Measurements from ENCODE around the gene RNF157. TPM values are rescaled to one million over a fixed set of nuclear protein-coding genes. Genes with fewer than 3 reads are reported as not detected.
"Not testable (repeated sequence)": the region's sequence is repeated elsewhere in the genome, so short reads cannot be mapped to it uniquely, and the experiment has no call there.

The RNF157 gene
- total RNA-seq, 2 experiments from 2014 or later: 73.0 to 148 TPM

DNA sequence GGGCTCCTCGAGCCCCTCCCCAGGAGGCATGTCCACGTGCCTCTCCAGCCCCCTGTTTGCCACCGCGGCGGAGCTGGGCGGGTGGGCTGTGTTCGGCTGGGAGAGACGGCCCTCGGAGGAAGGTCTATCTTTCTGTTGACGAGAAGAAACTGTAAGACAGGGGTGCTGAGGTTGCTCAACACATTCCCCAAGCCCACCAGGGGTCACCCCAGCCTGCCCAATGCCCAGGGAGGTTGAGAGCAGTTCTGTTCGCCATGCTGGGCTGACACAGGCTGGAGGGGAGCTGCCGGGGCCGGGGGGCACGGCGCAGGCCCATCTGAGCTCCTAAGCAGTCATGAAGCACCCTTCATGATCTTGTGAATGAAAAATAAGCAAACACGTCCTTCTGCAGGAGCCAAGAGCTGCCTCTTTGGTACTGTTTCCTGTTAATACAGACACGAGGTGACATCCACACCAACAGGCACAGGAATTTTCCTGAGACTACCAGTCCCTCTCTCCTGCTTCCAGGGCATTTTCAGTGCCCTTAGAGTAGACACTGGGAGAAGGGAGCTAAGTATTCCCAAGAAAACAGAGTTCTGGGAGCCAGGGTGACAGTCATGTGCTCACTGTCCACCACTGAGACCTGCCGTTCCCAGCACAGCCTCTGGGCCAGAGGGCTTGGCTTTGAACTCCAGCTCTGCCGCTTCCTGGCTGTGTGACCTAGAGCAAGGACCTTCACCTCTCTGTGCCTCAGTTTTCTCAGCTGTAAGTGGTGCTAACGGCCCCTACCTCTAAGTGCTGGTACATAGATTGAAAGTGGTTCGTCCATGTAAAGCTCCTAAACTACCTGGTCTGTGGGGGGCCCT is 34.0 kb upstream of the RNF157 start:
- H3K4me1 Mint-ChIP-seq: peaks cover 41% of the 10 kb centered on the region
- CTCF ChIA-PET: interaction anchor here (0.6 to 3.7 kb wide), 15 partner anchors 8 to 260 kb away, joined by 3 to 25 read pairs (median 5); no protein-coding TSS in a partner anchor
- peak overlapping the region; percentile 63 for H3K27ac Mint-ChIP-seq
- H3K27me3 Mint-ChIP-seq: no peaks in the 10 kb centered on the region
- no peak overlapping the region for H3K4me3 Mint-ChIP-seq
- ATAC-seq: no peak
- peak; percentile 50 for DNase-seq
- H3K36me3 Mint-ChIP-seq: peaks cover 20% of the 10 kb centered on the region
- no peaks in the 10 kb centered on the region for H3K9me3 Mint-ChIP-seq (ENCODE audit: low read depth)

DNA sequence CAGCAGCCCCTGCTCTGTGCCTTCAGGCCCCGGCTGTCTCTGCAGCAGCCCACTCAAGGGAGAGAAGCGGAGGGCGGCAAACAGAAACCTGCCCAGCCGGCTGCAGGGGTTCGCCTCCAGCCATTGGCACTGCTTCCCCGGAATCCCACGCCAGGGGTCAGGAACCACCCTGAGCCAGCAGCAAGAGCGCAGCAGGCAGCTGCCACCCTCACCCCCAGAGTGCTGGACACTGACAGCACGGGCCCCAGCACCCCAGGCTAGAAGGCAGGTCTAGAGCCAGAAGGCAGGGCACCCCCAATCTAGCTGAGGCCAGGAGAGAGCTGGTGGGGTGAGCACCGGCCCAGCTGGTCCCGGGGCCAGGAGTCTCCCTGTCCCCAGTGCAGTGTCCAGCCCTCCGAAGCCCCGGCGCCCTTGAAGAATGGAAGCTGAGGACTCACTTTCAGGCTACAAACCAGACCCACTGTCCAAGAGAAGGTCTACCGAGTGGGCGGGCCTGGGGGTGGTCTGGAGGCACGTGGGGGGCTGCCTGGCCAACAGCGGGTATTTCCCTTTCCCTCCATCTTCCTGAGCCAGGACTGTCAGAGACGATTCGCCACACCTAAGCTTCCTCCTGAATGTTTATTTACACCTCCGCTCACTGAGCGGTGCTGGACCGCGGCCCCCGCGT is 33.3 kb upstream of the RNF157 start:
- peak overlapping the region; percentile 99 for H3K27ac Mint-ChIP-seq
- no peaks in the 10 kb centered on the region for H3K27me3 Mint-ChIP-seq
- CTCF ChIA-PET: interaction anchor here (1.0 to 3.7 kb wide), 12 partner anchors 9 to 170 kb away, joined by 3 to 25 read pairs (median 5); partner anchors contain the start of gene EXOC7
- DNase-seq (peak; percentile 52), ATAC-seq (no peak)
- H3K36me3 Mint-ChIP-seq: peaks cover 27% of the 10 kb centered on the region
- H3K9me3 Mint-ChIP-seq (ENCODE audit: low read depth): no peaks in the 10 kb centered on the region
- peak overlapping the region; percentile 38 for H3K4me3 Mint-ChIP-seq
- peaks cover 45% of the 10 kb centered on the region for H3K4me1 Mint-ChIP-seq

DNA sequence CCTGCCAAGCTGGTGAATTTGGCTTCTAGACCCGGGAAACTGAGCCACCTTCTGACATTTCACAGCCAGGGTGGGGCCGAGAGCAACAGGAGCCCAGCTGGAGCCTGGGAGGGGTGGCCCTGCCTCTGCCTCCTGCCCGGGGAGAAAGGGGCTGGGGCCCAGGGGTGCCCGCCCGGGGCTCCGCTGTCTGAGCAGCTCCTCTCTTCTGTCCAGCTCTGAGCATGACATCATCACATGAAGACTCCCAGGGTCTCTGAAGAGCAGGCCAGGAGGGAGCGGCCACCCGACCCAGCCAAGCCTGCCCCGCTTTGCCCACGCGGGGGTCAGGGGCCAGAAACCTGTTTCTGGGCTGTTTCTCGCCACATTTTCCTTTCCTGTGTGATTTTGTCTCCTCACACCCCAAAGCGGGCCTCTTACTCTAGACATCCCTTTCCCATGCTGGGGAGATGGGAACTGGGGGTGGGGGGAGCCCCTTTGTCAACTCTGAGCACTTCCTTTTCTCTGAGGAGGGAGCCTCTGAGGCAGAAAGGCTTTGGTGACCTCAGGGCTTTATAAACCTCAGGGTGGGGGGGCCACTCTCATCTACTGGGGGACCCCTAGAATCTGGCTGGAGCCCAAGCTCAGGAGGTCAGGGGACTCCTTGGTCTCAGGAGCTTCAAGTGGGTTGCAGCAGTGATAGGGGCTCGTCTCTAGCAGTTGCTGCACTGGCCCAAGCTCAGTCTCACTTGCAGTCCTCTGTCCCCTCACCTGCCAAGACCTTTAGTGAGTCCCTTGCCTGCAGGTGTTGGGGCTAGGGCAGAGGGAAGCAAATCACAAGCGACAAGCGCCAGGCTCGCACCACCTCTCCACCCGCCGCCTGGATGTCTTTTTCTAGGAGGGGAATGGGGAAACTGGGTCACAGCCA is 32.5 kb upstream of the RNF157 start:
- peak overlapping the region; percentile 92 for H3K4me3 Mint-ChIP-seq
- no peaks in the 10 kb centered on the region for H3K9me3 Mint-ChIP-seq (ENCODE audit: low read depth)
- DNase-seq: peak; percentile 74
- peak; percentile 11 for ATAC-seq
- H3K4me1 Mint-ChIP-seq: peaks cover 50% of the 10 kb centered on the region
- no peaks in the 10 kb centered on the region for H3K27me3 Mint-ChIP-seq
- H3K27ac Mint-ChIP-seq: peak overlapping the region; percentile 99
- peaks cover 35% of the 10 kb centered on the region for H3K36me3 Mint-ChIP-seq
- CTCF ChIA-PET: interaction anchor here (0.7 to 7.0 kb wide), 16 partner anchors 10 to 170 kb away, joined by 3 to 83 read pairs (median 4); partner anchors contain the start of genes EXOC7 and PRPSAP1

DNA sequence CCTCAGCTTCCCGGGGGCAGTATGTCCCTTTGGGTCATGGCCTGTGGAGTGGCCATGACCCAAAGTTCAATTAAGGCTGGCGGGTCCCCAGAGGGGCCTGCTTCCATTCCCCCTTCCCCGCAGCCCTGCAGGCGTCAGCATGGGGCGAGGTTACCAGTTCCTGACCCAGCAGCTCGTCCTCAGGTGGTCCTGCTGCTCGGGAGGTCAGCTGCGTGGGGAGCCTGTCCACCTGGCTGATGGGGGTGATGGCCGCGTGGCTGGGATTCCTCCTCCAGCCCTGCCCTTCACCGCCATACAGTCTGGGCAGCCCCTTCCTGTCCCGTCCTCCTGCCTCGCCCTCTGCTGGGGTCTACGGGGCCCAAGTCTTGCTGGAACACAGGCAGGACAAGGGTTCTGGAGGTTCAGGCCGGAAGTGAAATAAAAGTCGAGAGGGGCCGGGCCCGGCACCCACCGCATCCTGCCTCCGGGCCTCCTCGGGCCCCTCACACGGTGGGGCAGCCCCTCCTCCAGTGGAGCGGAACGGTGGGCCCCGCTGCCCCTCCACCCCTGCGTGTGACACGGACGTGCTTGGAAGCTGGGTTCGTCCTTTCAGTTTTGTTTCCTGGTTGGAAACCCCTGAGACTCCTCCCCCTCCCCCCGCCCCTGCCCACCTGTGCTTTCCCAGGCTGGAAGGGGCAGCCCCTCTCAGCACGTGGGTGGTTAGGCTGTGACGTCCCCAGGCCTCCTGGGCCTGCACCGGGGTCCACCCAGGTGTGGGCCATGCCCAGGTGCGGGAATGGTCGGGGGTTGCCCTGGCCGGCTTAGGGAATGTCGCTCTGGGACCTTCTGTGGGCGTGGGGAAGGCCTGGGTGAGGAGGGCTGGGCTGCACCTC is 31.6 kb upstream of the RNF157 start:
- H3K27me3 Mint-ChIP-seq: no peaks in the 10 kb centered on the region
- CTCF ChIA-PET: interaction anchor here (0.7 to 7.0 kb wide), 16 partner anchors 8 to 258 kb away, joined by 3 to 83 read pairs (median 4); partner anchors contain the start of gene PRPSAP1
- peak overlapping the region; percentile 99 for H3K27ac Mint-ChIP-seq
- DNase-seq: peak; percentile 95
- peaks cover 42% of the 10 kb centered on the region for H3K36me3 Mint-ChIP-seq
- peak; percentile 59 for ATAC-seq
- no peaks in the 10 kb centered on the region for H3K9me3 Mint-ChIP-seq (ENCODE audit: low read depth)
- H3K4me3 Mint-ChIP-seq: peak overlapping the region; percentile 92
- peaks cover 51% of the 10 kb centered on the region for H3K4me1 Mint-ChIP-seq

DNA sequence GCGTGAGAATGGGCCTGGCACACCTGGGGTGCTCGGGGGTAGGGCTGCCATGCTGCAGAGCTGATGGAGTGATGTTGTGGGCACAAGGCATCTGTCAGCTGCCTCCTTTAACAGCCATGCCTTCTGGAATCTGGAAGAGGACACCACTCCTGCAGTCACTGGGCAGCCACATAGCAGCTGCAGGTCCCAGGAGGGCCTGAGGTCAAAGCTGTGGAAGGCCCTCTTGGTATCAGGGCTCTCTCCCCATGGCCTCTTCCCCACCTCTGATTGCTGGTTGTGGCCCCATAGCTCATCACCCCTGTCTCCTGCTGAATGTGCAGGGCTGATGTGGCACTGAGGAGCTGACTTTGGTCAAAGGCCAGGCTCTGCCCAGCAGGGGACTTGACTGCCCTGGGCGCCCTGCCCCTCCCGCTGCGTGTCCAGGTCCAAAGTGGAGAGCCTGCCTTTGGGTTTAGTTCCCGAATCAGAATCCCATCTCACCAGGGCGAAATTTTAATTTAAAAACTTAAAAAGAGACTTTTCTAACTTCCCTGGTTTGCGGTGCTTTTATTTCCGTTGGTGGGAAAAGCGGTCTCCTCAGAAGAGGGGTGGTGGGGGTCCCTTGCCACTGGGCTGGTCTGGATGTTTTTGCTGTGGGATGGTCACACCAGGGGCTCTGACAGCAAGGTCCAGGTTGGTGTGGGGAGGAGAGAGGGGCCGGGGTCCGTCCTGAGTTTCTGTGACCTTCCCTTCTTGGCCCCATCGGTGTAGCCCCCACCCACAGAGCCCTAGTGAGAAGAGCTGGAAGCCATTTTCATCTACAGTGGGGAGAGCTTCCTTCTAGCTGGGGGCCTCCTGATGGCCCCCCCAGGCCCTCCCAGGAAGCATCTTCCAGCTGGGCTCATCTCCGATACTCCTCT is 30.7 kb upstream of the RNF157 start:
- H3K36me3 Mint-ChIP-seq: peaks cover 50% of the 10 kb centered on the region
- CTCF ChIA-PET: interaction anchor here (0.7 to 7.0 kb wide), 12 partner anchors 9 to 257 kb away, joined by 3 to 83 read pairs (median 6); partner anchors contain the start of gene RNF157
- ATAC-seq (peak; percentile 2), DNase-seq (peak; percentile 72)
- no peaks in the 10 kb centered on the region for H3K27me3 Mint-ChIP-seq
- H3K27ac Mint-ChIP-seq: peak overlapping the region; percentile 99
- no peaks in the 10 kb centered on the region for H3K9me3 Mint-ChIP-seq (ENCODE audit: low read depth)
- peak overlapping the region; percentile 92 for H3K4me3 Mint-ChIP-seq
- peaks cover 51% of the 10 kb centered on the region for H3K4me1 Mint-ChIP-seq

DNA sequence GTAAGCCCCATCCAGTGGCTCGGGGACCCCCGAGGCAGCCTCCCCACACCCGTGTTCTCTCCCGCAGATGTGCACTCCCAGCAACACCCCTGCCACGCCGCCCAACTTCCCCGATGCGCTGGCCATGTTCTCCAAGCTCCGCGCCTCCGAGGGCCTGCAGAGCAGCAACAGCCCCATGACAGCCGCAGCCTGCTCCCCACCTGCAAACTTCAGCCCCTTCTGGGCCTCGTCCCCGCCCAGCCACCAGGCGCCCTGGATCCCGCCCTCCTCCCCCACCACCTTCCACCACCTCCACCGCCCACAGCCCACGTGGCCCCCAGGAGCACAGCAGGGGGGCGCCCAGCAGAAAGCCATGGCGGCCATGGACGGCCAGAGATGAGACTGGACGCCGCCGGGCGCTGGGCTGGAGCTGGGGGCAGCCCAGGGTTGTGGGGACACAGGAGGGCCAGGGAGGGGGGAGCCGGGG is 29.9 kb upstream of the RNF157 start:
- no peaks in the 10 kb centered on the region for H3K27me3 Mint-ChIP-seq
- H3K4me3 Mint-ChIP-seq: peak overlapping the region; percentile 92
- H3K4me1 Mint-ChIP-seq: peaks cover 51% of the 10 kb centered on the region
- H3K27ac Mint-ChIP-seq: peak overlapping the region; percentile 99
- ATAC-seq: no peak
- peak; percentile 78 for DNase-seq
- peaks cover 52% of the 10 kb centered on the region for H3K36me3 Mint-ChIP-seq
- no peaks in the 10 kb centered on the region for H3K9me3 Mint-ChIP-seq (ENCODE audit: low read depth)
- CTCF ChIA-PET: interaction anchor here (0.8 to 7.0 kb wide), 12 partner anchors 10 to 149 kb away, joined by 3 to 83 read pairs (median 8); no protein-coding TSS in a partner anchor

DNA sequence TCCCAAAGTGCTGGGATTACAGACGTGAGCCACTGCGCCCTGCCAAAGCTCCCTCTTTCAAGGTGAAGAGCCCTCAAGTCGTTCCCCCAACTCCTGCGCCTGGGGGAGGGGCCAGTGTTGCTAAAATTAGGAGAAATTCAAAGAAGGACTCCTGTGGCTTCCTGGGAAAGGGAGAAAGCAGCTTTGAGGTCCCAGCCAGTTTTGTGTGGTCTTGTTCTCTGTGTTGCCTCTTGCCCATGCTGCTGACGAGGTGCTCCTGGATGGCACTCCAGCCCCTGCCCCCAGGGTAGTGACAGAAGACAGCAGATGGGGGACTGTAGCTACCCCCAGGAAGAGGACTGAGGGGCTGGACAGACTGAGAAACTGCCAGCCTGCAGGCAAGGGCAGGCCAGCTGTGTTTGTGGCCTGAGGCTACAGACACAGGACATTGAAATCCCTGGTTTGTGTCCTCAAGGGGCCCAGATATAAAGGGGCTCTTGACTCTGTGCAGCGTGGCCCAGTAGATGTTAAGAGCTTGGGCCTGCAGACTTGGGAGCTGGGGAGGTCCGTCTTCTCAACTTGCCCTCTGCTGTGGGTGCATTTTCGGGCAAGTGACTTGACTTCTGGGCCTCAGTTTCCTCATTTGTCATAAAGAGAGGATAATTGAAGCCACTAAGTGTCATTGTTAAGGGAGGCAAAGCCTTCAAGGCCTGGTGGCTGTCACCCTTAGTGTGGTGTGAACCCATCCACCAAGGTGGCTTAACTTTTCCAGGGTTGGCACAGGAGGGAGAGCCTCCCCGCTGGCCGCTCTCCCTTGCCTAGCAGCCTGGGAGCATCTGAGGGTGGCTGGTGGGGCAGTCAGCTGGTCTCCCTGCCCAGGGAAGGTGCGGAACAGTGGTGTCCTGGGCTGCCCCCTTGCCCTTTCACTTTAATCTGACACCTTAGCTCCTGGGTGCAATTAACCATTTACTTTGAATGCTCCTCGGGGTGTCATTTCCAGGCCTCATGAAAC is 29.0 kb upstream of the RNF157 start:
- CTCF ChIA-PET: interaction anchor here (0.7 to 7.0 kb wide), 18 partner anchors 8 to 148 kb away, joined by 3 to 83 read pairs (median 4); no protein-coding TSS in a partner anchor
- peak; percentile 65 for DNase-seq
- no peaks in the 10 kb centered on the region for H3K27me3 Mint-ChIP-seq
- ATAC-seq: no peak
- H3K4me1 Mint-ChIP-seq: peaks cover 53% of the 10 kb centered on the region
- no peaks in the 10 kb centered on the region for H3K9me3 Mint-ChIP-seq (ENCODE audit: low read depth)
- H3K27ac Mint-ChIP-seq: peak overlapping the region; percentile 99
- H3K36me3 Mint-ChIP-seq: peaks cover 52% of the 10 kb centered on the region
- H3K4me3 Mint-ChIP-seq: peak overlapping the region; percentile 92

DNA sequence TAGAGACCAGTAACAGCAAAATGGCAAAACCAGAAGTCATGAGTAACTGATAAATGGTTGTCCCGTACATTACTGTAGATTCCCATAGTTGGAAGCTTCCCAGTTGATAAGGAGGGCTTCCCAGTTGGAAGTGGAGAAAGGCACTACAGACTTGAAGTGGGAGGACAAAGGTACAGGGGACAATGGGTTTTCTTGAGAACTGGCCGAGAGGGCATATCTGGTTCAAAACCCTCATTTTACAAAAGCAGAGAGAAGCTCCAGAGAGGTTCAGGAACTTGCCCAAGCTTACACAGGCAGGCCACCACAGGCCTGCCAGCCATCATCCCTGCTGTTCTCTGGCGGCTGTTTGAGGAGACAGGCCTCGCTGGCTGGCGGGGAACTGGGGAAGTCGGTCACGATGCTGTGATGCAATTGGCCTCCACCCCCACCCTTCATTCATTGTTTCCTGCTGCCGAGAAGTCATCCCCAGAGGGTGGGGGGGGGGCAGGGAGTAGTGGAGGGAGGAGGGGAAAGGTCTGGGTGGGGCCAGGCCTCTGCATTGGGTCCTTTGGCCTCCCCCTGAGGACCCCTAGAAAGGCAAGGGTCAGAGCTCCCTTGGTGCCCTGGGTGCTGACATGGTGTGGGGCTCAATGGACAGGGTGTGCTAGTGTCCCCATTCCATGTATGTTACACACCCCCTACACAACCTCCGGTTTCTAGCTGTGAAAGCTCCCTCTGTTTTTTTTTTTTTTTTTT is 27.9 kb upstream of the RNF157 start:
- CTCF ChIA-PET: interaction anchor here (0.7 to 7.0 kb wide), 16 partner anchors 8 to 484 kb away, joined by 3 to 83 read pairs (median 3); partner anchors contain the start of genes RNF157 and UNK
- ATAC-seq: peak; percentile 1
- Mint-ChIP-seq H3K27ac (peak overlapping the region; percentile 99), H3K27me3 (no peaks in the 10 kb centered on the region), H3K9me3 (ENCODE audit: low read depth) (no peaks in the 10 kb centered on the region), H3K4me3 (peak overlapping the region; percentile 92), H3K36me3 (peaks cover 52% of the 10 kb centered on the region), H3K4me1 (peaks cover 53% of the 10 kb centered on the region)
- DNase-seq: peak; percentile 90

DNA sequence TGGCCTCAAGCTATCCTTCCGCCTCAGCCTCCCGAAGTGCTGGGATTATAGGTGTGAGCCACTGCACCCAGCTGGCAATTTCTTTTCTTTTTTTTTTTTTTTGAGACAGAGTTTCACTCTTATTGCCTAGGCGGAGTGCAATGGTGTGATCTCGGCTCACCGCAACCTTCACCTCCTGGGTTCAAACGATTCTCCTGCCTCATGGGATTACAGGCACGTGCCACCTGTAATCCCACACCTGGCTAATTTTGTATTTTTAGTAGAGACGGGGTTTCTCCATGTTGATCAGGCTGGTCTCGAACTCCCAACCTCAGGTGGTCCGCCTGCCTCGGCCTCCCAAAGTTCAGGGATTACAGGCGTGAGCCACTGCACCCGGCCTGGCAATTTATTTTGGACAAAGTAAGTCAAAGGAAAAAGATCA is 27.3 kb upstream of the RNF157 start:
- Mint-ChIP-seq H3K36me3 (peaks cover 52% of the 10 kb centered on the region), H3K27ac (peak overlapping the region; percentile 99), H3K4me3 (peak overlapping the region; percentile 92), H3K4me1 (peaks cover 53% of the 10 kb centered on the region)
- CTCF ChIA-PET: interaction anchor here (0.7 to 7.0 kb wide), 9 partner anchors 8 to 146 kb away, joined by 3 to 83 read pairs (median 7); no protein-coding TSS in a partner anchor
- peak; percentile 57 for DNase-seq
- H3K27me3 Mint-ChIP-seq; H3K9me3 Mint-ChIP-seq (ENCODE audit: low read depth); ATAC-seq: not testable (repeated sequence)
